HepG2 (cell line): ENCODE results near the gene RTEL1. TPM values are rescaled to one million over a fixed set of nuclear protein-coding genes. Genes with fewer than 3 reads are reported as not detected.

Experiments used
- POGZ ChIP-seq: sonication (generic); formaldehyde crosslinking; IDR thresholded peaks from 2 replicates; pipeline ENCODE4 v1.4.0; 2020; ENCODE audit warnings: mild to moderate bottlenecking, missing genetic modification reagents
- REPIN1 ChIP-seq: sonication (generic); formaldehyde crosslinking; IDR thresholded peaks from 2 replicates; pipeline ENCODE4 v1.8.0; 2022; ENCODE audit warnings: missing genetic modification reagents, low read depth, mild to moderate bottlenecking, borderline replicate concordance
- RXRA ChIP-seq: sonication (generic); formaldehyde crosslinking; IDR thresholded peaks from 2 replicates; pipeline ENCODE4 v1.5.1; 2020; ENCODE audit warnings: missing genetic modification reagents
- SIX1 ChIP-seq: sonication (generic); formaldehyde crosslinking; IDR thresholded peaks from 2 replicates; pipeline ENCODE4 v1.4.0; 2020; ENCODE audit warnings: missing genetic modification reagents, borderline replicate concordance
- SRY ChIP-seq: sonication (generic); formaldehyde crosslinking; IDR thresholded peaks from 2 replicates; pipeline ENCODE4 v1.8.0; 2022; ENCODE audit warnings: mild to moderate bottlenecking, missing genetic modification reagents
- ZNF484 ChIP-seq: sonication (generic); formaldehyde crosslinking; IDR thresholded peaks from 2 replicates; pipeline ENCODE4 v1.5.1; 2020; ENCODE audit warnings: mild to moderate bottlenecking, low read depth, missing genetic modification reagents, borderline replicate concordance
- ZNF7 ChIP-seq: IDR thresholded peaks from 2 replicates; pipeline ENCODE4 v1.6.1; 2016; ENCODE audit warnings: missing biosample characterization, missing genetic modification reagents
- ZNF749 ChIP-seq: sonication (generic); formaldehyde crosslinking; IDR thresholded peaks from 2 replicates; pipeline ENCODE4 v1.8.0; 2022; ENCODE audit warnings: mild to moderate bottlenecking, missing genetic modification reagents, moderate library complexity, borderline replicate concordance
- polyA plus RNA-seq, 8 experiments: library from polyadenylated mRNA; depleted of rRNA in 3 of 8; stranded (reverse) in 7 of 8; unstranded in 1 of 8; fragments of >200 nt; fragmentation: Illumina TruSeq in 4 of 8; extraction: Trizol in 4 of 8; gene quantifications; 2 replicates each; pipeline versions ENCODE4 v1.2.1 to v1.2.3, GENCODE V29; 2011 to 2016; ENCODE audit warnings: low read depth in 4 of 8, missing spikeins in 1 of 8, mixed read lengths in 1 of 8; ENCODE audit not compliant: insufficient read depth in 1 of 8
- total RNA-seq, 5 experiments: library from RNA; depleted of rRNA; stranded (reverse); fragments of >200 nt; fragmentation: Illumina TruSeq; extraction: Trizol; gene quantifications; 2 replicates each; pipeline ENCODE4 v1.2.3, GENCODE V29; 2016; ENCODE audit warnings: low read depth in 1 of 5
- TF ChIP-seq, protein P1 (sequence below): sonication (generic); formaldehyde crosslinking; IDR thresholded peaks from 2 replicates; pipeline ENCODE4 v1.8.0; 2023; ENCODE audit warnings: mild to moderate bottlenecking, missing genetic modification reagents
- TF ChIP-seq, protein P2 (sequence below): sonication (generic); formaldehyde crosslinking; IDR thresholded peaks from 2 replicates; pipeline ENCODE4 v1.4.0; 2020; ENCODE audit warnings: missing genetic modification reagents
- TF ChIP-seq, protein P3 (sequence below): sonication (generic); formaldehyde crosslinking; IDR thresholded peaks from 2 replicates; pipeline ENCODE4 v1.5.0; 2020; ENCODE audit warnings: mild to moderate bottlenecking, missing genetic modification reagents
- TF ChIP-seq, protein P4 (sequence below): sonication (generic); formaldehyde crosslinking; IDR thresholded peaks from 2 replicates; pipeline ENCODE4 v1.5.0; 2020; ENCODE audit warnings: mild to moderate bottlenecking, low read depth, missing genetic modification reagents, borderline replicate concordance
- TF ChIP-seq, protein P5 (sequence below): sonication (generic); formaldehyde crosslinking; IDR thresholded peaks from 2 replicates; pipeline ENCODE4 v1.5.0; 2020; ENCODE audit warnings: missing genetic modification reagents
- TF ChIP-seq, protein P6 (sequence below): sonication (generic); IDR thresholded peaks from 2 replicates; pipeline ENCODE4 v1.6.1; 2016; ENCODE audit warnings: low read depth, borderline replicate concordance

Gene RTEL1
- total and polyA plus RNA-seq, 2 of the 13 experiments (the other 11 are each of a cell fraction or from before 2014, with no cell fraction given) = 21.8 to 36.4 TPM

DNA sequence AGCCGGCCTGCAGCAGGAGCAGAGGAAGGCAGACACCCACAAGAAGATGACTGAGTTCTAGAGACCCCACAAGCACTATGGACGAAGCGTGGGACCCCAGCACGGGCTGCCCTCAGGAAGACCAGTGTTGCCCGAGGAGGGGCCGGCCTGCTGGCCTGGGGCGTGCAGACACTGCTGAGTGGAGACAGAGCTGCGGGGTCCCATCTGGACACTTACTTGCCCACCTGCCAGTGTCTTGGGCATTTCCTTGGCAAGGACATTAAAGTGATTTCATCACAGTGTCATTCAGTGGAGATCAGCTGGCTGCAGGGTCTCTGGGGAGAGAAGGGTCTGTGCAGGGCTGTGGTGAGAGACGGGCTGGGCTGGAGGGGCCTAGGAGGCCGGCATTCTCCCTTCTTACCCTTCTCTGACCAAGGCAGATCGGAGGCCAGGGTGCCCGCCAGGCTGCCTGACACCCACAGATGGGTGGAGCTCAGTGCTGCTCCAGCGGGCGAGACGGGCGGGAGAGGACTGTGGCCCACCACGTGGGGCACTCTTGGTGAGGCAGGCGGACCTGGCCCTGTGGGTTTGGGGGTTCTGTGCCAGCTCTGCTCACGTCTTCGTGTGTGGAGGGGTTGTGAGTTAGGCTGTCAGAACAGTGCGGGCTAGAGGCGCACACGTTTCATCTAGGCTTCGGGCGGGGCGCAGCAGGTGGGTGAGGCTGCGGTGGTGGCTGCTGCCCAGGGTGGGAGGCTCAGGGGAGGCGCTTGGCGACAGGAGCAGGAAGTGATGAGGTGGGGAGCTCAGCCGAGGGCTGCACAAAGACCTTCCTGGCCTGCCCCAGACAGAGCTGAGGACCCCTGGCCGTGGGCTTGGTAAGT, 78.0 kb downstream of the RTEL1 start, which contains the start of gene LIME1 (continued):
- no peak for TF ChIP-seq SRY (CRISPR knock-in tag)
- TF ChIP-seq, protein P1, sequence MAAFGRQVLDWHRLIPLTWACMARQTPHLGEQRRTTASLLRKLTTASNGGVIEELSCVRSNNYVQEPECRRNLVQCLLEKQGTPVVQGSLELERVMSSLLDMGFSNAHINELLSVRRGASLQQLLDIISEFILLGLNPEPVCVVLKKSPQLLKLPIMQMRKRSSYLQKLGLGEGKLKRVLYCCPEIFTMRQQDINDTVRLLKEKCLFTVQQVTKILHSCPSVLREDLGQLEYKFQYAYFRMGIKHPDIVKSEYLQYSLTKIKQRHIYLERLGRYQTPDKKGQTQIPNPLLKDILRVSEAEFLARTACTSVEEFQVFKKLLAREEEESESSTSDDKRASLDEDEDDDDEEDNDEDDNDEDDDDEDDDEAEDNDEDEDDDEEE = no peak
- TF ChIP-seq, protein P2, sequence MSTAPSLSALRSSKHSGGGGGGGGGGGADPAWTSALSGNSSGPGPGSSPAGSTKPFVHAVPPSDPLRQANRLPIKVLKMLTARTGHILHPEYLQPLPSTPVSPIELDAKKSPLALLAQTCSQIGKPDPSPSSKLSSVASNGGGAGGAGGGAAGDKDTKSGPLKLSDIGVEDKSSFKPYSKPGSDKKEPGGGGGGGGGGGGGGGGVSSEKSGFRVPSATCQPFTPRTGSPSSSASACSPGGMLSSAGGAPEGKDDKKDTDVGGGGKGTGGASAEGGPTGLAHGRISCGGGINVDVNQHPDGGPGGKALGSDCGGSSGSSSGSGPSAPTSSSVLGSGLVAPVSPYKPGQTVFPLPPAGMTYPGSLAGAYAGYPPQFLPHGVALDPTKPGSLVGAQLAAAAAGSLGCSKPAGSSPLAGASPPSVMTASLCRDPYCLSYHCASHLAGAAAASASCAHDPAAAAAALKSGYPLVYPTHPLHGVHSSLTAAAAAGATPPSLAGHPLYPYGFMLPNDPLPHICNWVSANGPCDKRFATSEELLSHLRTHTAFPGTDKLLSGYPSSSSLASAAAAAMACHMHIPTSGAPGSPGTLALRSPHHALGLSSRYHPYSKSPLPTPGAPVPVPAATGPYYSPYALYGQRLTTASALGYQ (CRISPR knock-in tag) = no peak
- TF ChIP-seq, protein P3, sequence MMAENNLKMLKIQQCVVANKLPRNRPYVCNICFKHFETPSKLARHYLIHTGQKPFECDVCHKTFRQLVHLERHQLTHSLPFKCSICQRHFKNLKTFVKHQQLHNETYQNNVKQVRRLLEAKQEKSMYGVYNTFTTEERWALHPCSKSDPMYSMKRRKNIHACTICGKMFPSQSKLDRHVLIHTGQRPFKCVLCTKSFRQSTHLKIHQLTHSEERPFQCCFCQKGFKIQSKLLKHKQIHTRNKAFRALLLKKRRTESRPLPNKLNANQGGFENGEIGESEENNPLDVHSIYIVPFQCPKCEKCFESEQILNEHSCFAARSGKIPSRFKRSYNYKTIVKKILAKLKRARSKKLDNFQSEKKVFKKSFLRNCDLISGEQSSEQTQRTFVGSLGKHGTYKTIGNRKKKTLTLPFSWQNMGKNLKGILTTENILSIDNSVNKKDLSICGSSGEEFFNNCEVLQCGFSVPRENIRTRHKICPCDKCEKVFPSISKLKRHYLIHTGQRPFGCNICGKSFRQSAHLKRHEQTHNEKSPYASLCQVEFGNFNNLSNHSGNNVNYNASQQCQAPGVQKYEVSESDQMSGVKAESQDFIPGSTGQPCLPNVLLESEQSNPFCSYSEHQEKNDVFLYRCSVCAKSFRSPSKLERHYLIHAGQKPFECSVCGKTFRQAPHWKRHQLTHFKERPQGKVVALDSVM = no peak
- TF ChIP-seq, protein P4, sequence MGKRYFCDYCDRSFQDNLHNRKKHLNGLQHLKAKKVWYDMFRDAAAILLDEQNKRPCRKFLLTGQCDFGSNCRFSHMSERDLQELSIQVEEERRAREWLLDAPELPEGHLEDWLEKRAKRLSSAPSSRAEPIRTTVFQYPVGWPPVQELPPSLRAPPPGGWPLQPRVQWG (CRISPR knock-in tag) = no peak
- no peak for TF ChIP-seq POGZ (CRISPR knock-in tag)
- no peak for TF ChIP-seq SIX1 (CRISPR knock-in tag)
- TF ChIP-seq, protein P5, sequence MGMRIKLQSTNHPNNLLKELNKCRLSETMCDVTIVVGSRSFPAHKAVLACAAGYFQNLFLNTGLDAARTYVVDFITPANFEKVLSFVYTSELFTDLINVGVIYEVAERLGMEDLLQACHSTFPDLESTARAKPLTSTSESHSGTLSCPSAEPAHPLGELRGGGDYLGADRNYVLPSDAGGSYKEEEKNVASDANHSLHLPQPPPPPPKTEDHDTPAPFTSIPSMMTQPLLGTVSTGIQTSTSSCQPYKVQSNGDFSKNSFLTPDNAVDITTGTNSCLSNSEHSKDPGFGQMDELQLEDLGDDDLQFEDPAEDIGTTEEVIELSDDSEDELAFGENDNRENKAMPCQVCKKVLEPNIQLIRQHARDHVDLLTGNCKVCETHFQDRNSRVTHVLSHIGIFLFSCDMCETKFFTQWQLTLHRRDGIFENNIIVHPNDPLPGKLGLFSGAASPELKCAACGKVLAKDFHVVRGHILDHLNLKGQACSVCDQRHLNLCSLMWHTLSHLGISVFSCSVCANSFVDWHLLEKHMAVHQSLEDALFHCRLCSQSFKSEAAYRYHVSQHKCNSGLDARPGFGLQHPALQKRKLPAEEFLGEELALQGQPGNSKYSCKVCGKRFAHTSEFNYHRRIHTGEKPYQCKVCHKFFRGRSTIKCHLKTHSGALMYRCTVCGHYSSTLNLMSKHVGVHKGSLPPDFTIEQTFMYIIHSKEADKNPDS (CRISPR knock-in tag) = no peak
- TF ChIP-seq REPIN1 (CRISPR knock-in tag) = no peak; the same call in 1 of the 2 replicates
- TF ChIP-seq RXRA (CRISPR knock-in tag) = 0 out of 2 replicates have a peak, but pooled peaks have one; percentile 22
- no peak for TF ChIP-seq ZNF7 (CRISPR knock-in tag)
- 0 out of 2 replicates have a peak, but pooled peaks have one; percentile 36 for TF ChIP-seq ZNF749 (CRISPR knock-in tag)
- TF ChIP-seq ZNF484 = peak; percentile 43; the same call in 1 of the 2 replicates
- TF ChIP-seq, protein P6, sequence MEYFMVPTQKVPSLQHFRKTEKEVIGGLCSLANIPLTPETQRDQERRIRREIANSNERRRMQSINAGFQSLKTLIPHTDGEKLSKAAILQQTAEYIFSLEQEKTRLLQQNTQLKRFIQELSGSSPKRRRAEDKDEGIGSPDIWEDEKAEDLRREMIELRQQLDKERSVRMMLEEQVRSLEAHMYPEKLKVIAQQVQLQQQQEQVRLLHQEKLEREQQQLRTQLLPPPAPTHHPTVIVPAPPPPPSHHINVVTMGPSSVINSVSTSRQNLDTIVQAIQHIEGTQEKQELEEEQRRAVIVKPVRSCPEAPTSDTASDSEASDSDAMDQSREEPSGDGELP = no peak; the same call in 1 of the 2 replicates
